GM23248 (cell line): ENCODE measurements around the gene NIT1. TPM values are rescaled to one million over a fixed set of nuclear protein-coding genes. Genes with fewer than 3 reads are reported as not detected.

Experiments
- DNase-seq: peaks from one replicate; pipeline ENCODE4 v3.0.0-alpha.2; 2015
- H2AFZ ChIP-seq: fragments of 200-600 bp; sonication (generic); 2 replicates; pipeline ENCODE4 v1.6.1; 2016; ENCODE audit warnings: antibody characterized with exemption
- H3F3A ChIP-seq: fragments of 200-600 bp; sonication (generic); 2 replicates; pipeline ENCODE4 v1.6.1; 2016; ENCODE audit warnings: mild to moderate bottlenecking, antibody characterized with exemption, mixed run types; ENCODE audit not compliant: insufficient read depth
- H3K27ac ChIP-seq: fragments of 200-600 bp; sonication (generic); 2 replicates; pipeline ENCODE4 v1.5.1; 2016; ENCODE audit warnings: mild to moderate bottlenecking
- H3K27me3 ChIP-seq: fragments of 200-600 bp; sonication (generic); replicated peaks from 2 replicates; pipeline ENCODE4 v1.6.1; 2016; ENCODE audit warnings: mild to moderate bottlenecking; ENCODE audit not compliant: insufficient read depth
- H3K36me3 ChIP-seq: fragments of 200-600 bp; sonication (generic); 2 replicates; pipeline ENCODE4 v1.6.1; 2016; ENCODE audit warnings: low read depth, mild to moderate bottlenecking
- H3K4me1 ChIP-seq: fragments of 200-600 bp; sonication (generic); 2 replicates; pipeline ENCODE4 v1.6.1; 2016; ENCODE audit warnings: mild to moderate bottlenecking; ENCODE audit not compliant: insufficient read depth
- H3K4me2 ChIP-seq: fragments of 200-600 bp; sonication (generic); one replicate; pipeline ENCODE4 v1.6.1; 2016; ENCODE audit warnings: mild to moderate bottlenecking; ENCODE audit not compliant: unreplicated experiment
- H3K4me3 ChIP-seq: fragments of 200-600 bp; sonication (generic); 2 replicates; pipeline ENCODE4 v1.5.1; 2016; ENCODE audit warnings: mild to moderate bottlenecking
- H3K79me2 ChIP-seq: fragments of 200-600 bp; sonication (generic); 2 replicates; pipeline ENCODE4 v1.6.1; 2016; ENCODE audit warnings: mild to moderate bottlenecking; ENCODE audit not compliant: insufficient read depth
- H3K9ac ChIP-seq: fragments of 200-600 bp; sonication (generic); 2 replicates; pipeline ENCODE4 v1.6.1; 2016; ENCODE audit warnings: mild to moderate bottlenecking
- H3K9me2 ChIP-seq: fragments of 200-600 bp; sonication (generic); 2 replicates; pipeline ENCODE4 v1.6.1; 2016; ENCODE audit warnings: mixed run types, mild to moderate bottlenecking, moderate library complexity; ENCODE audit not compliant: insufficient read depth
- H3K9me3 ChIP-seq: fragments of 200-600 bp; sonication (generic); one replicate; pipeline ENCODE4 v1.6.1; 2017; ENCODE audit warnings: low read depth
- H4K20me1 ChIP-seq: fragments of 200-600 bp; sonication (generic); 2 replicates; pipeline ENCODE4 v1.6.0; 2016; ENCODE audit not compliant: insufficient read depth
- EZH2 ChIP-seq: fragments of 200-600 bp; sonication (generic); IDR thresholded peaks from 2 replicates; pipeline ENCODE4 v1.6.1; 2018; ENCODE audit warnings: antibody characterized with exemption, mild to moderate bottlenecking; ENCODE audit not compliant: insufficient read depth, poor library complexity, severe bottlenecking
- EZH2phosphoT487 ChIP-seq: fragments of 200-600 bp; sonication (generic); IDR thresholded peaks from 2 replicates; pipeline ENCODE4 v1.6.1; 2018; ENCODE audit warnings: antibody characterized with exemption, moderate library complexity, mild to moderate bottlenecking, low read depth; ENCODE audit not compliant: insufficient read depth
- WGBS, 2 experiments: methylation state at CpG; one replicate each; pipeline ENCODE4 v1.1.6; 2015 to 2017; ENCODE audit warnings: low lambda C conversion rate in 2 of 2, low coverage in 1 of 2; ENCODE audit errors: missing lambda C conversion rate in 2 of 2; 5-methylcytosine and 5-hydroxymethylcytosine counted together
- in situ Hi-C: fragments of 300-500 bp; cut with MboI; formaldehyde crosslinking; loops from 2 replicates; pipeline ENCODE4 v1.15.0; 2020
- polyA plus RNA-seq: library from polyadenylated mRNA; unstranded; fragments of >200 nt; fragmentation: Nextera tagmentation; extraction: Ambion mirVana; gene quantifications from 2 replicates; pipeline ENCODE4 v1.2.1, GENCODE V29; 2016
- total RNA-seq: library from RNA; depleted of rRNA; stranded (reverse); fragments of >200 nt; shearing (Covaris generic); gene quantifications from 2 replicates; pipeline ENCODE4 v1.2.3, GENCODE V29; 2014

NIT1 gene
- total and polyA plus RNA-seq, 2 experiments from 2014 or later = 24.3 to 30.9 TPM

- TF ChIP-seq EZH2 = no peak
- no peak for TF ChIP-seq EZH2phosphoT487
- Histone ChIP-seq H3K9me3 (no peaks in the 10 kb centered on the region), H3K4me1 (peaks cover 43% of the 10 kb centered on the region), H3K27ac (peak overlapping the region; percentile 95), H3K4me2 (peak overlapping the region; percentile 91), H4K20me1 (no peaks in the 10 kb centered on the region), H3K9me2 (no peaks in the 10 kb centered on the region), H3K27me3 (no peaks in the 10 kb centered on the region), H3K36me3 (peaks cover 30% of the 10 kb centered on the region; the same call in 1 of the 2 replicates), H2AFZ (no peak overlapping the region; the same call in 1 of the 2 replicates), H3K79me2 (peaks cover 81% of the 10 kb centered on the region), H3K9ac (peak overlapping the region; percentile 99), H3F3A (peaks cover 42% of the 10 kb centered on the region), H3K4me3 (peak overlapping the region; percentile 97)
- WGBS, 2 experiments = 42 to 43% methylated on average over 10 of the region's 10 CpGs
- in situ Hi-C loops = no loop called here
- DNase-seq = peak; percentile 86
Measured at GRCh38 chr1:161119092-161119903, 1.4 kb downstream of the NIT1 start.

GRCh38 chr1:161121042-161121650, 3.2 kb downstream of the NIT1 start:
- Histone ChIP-seq H3K36me3 (peaks cover 30% of the 10 kb centered on the region; the same call in 1 of the 2 replicates), H3K27ac (no peak overlapping the region), H3K4me3 (no peak overlapping the region), H3K4me1 (peaks cover 25% of the 10 kb centered on the region), H3K4me2 (no peak overlapping the region), H3K9me2 (no peaks in the 10 kb centered on the region), H3F3A (peaks cover 43% of the 10 kb centered on the region), H3K79me2 (peaks cover 81% of the 10 kb centered on the region), H2AFZ (no peak overlapping the region), H3K9me3 (no peaks in the 10 kb centered on the region), H3K27me3 (no peaks in the 10 kb centered on the region), H3K9ac (no peak overlapping the region), H4K20me1 (no peaks in the 10 kb centered on the region)
- TF ChIP-seq EZH2 = no peak
- no peak for TF ChIP-seq EZH2phosphoT487
- WGBS, 2 experiments = 93 to 95% methylated on average over 3 of the region's 3 CpGs
- DNase-seq = no peak
- in situ Hi-C loops = no loop called here

GRCh38 chr1:161121834-161122233, 3.9 kb downstream of the NIT1 start:
- WGBS, 2 experiments = 81 to 94% methylated on average over 4 of the region's 4 CpGs
- H3K36me3 ChIP-seq = peaks cover 32% of the 10 kb centered on the region; the same call in 1 of the 2 replicates

GRCh38 chr1:161122967-161123366, 5.1 kb downstream of the NIT1 start:
- no peak for DNase-seq
- H3K9ac ChIP-seq = no peak overlapping the region
- no peaks in the 10 kb centered on the region for H3K9me2 ChIP-seq
- H3K79me2 ChIP-seq = peaks cover 83% of the 10 kb centered on the region
- no peaks in the 10 kb centered on the region for H4K20me1 ChIP-seq
- peaks cover 15% of the 10 kb centered on the region for H3K4me1 ChIP-seq
- peaks cover 42% of the 10 kb centered on the region for H3K36me3 ChIP-seq
- H3K4me2 ChIP-seq = no peak overlapping the region
- 71 to 79% methylated on average over 6 of the region's 6 CpGs for WGBS, 2 experiments
- in situ Hi-C loops = no loop called here
- no peak overlapping the region for H3K4me3 ChIP-seq
- TF ChIP-seq EZH2phosphoT487 (no peak), EZH2 (no peak)
- H3K9me3 ChIP-seq = no peaks in the 10 kb centered on the region
- H3K27ac ChIP-seq = no peak overlapping the region
- H2AFZ ChIP-seq = no peak overlapping the region
- H3K27me3 ChIP-seq = no peaks in the 10 kb centered on the region
- H3F3A ChIP-seq = peaks cover 43% of the 10 kb centered on the region

More at GRCh38 chr1:161121834-161122233, 3.9 kb downstream of the NIT1 start:
- peaks cover 43% of the 10 kb centered on the region for H3F3A ChIP-seq
- TF ChIP-seq EZH2phosphoT487 (no peak), EZH2 (no peak)
- H3K9ac ChIP-seq = no peak overlapping the region
- in situ Hi-C loops = no loop called here
- H3K27ac ChIP-seq = no peak overlapping the region
- no peak overlapping the region for H2AFZ ChIP-seq
- H3K4me1 ChIP-seq = peaks cover 19% of the 10 kb centered on the region
- H3K9me3 ChIP-seq = no peaks in the 10 kb centered on the region
- no peak overlapping the region for H3K4me3 ChIP-seq
- H3K27me3 ChIP-seq = no peaks in the 10 kb centered on the region
- no peaks in the 10 kb centered on the region for H4K20me1 ChIP-seq
- H3K9me2 ChIP-seq = no peaks in the 10 kb centered on the region
- no peak for DNase-seq
- H3K79me2 ChIP-seq = peaks cover 81% of the 10 kb centered on the region
- no peak overlapping the region for H3K4me2 ChIP-seq
